Measurements from ENCODE around the gene SEL1L3.

GRCh38 chr4:25759101-25759500 lies 103.7 kb downstream of the SEL1L3 start:
- TF ChIP-seq CTCF (conservative IDR thresholded peaks at IDR 0.05 in 1 of 2, IDR thresholded peaks at IDR 0.05 in 1 of 2; ENCODE audit: low read depth in 1 of 2, low read length in 2 of 2) (no peak), EZH2 (IDR thresholded peaks at IDR 0.05; ENCODE audit: low read length, missing control alignments) (no peak)
